OCI-LY7 (cell line): ENCODE measurements around the gene CFDP1.

Experiments used
- CTCF ChIP-seq: fragments of 200-600 bp; sonication (generic); conservative IDR thresholded peaks from 2 replicates; pipeline ENCODE4 v1.5.1; 2014; ENCODE audit warnings: mild to moderate bottlenecking, antibody characterized with exemption, low read length, moderate library complexity, mixed read lengths
- EZH2phosphoT487 ChIP-seq: fragments of 200-600 bp; sonication (generic); IDR thresholded peaks from 2 replicates; pipeline ENCODE4 v1.6.1; 2018; ENCODE audit warnings: low read depth, borderline replicate concordance, mild to moderate bottlenecking, mixed run types, antibody characterized with exemption, low read length, moderate library complexity, mixed read lengths

- TF ChIP-seq CTCF (no peak), EZH2phosphoT487 (no peak)
Measured at GRCh38 chr16:75380870-75381269, 52.4 kb downstream of the CFDP1 start.
